OCI-LY3 (cell line): Measurements from ENCODE around the gene HERC3.

Experiments
- CTCF ChIP-seq: fragments of 200-600, 300-600 bp; sonication (generic); IDR thresholded peaks from 2 replicates; pipeline ENCODE4 v1.5.1; 2014; ENCODE audit warnings: antibody characterized with exemption, low read length, low read depth
- EZH2phosphoT487 ChIP-seq: fragments of 200-600 bp; shearing (Covaris generic); IDR thresholded peaks from 2 replicates; pipeline ENCODE4 v1.6.1; 2018; ENCODE audit warnings: antibody characterized with exemption, mixed run types, low read depth

GRCh38 chr4:88754796-88755195 lies 162.5 kb downstream of the HERC3 start:
- TF ChIP-seq CTCF (no peak), EZH2phosphoT487 (no peak)
